ENCODE measurements around the gene TGIF1.
"Not testable (repeated sequence)": the region's sequence is repeated elsewhere in the genome, so short reads cannot be mapped to it uniquely, and the experiment has no call there.

Gene TGIF1

DNA sequence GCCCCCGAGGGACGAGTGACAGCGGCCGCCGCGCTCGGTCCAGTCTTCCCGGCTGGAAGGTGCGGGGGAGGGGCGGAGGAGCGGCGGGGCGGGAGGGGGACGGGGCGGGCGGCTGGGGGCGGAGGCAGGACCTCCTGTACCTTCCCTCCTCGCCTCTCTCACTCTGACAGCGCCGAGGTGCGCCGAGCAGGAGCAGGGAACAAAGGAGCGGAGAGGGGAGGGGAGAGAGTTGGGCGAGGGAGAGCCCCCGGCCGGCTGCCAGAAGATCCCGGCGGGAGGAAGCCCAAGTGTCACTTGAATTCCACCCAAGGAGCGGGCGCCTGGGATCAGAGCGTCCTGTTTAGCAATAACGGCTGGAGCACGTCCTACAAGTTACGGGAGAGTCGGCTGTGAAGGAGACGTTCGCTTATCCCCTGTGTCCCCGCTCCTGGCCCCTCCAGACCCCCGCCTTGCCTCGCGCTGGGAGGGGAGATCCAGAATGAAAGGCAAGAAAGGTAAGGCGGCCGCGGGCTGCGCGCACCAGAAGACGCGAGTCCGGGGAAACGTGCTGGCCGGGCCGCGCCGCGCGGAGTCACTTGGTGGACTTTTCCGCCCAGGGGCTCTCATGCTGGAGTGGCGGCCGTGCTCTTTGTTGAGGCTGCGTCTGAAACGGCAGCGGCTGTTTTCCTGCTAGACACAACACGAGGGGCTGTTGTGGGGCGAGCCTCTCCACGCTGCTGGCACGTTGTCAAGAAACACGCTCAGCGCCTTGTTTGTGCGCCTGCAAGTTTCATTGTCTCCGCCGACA is at the start of gene TGIF1:
Gene TGIF1, plus strand, starts transcription at position 161 of the 787 bp plus-strand sequence. Its CDS starts 318 bp downstream, at position 479.
- H3K27me3 Mint-ChIP-seq = no peaks in the 10 kb centered on the region
- peaks cover 2% of the 10 kb centered on the region for H3K36me3 Mint-ChIP-seq
- no peaks in the 10 kb centered on the region for H3K9me3 Mint-ChIP-seq
- H3K4me3 Mint-ChIP-seq = peak within 1 kb of the TSS; percentile 91
- peak within 1 kb of the TSS; percentile 100 for H3K27ac Mint-ChIP-seq
- peaks cover 53% of the 10 kb centered on the region for H3K4me1 Mint-ChIP-seq

DNA sequence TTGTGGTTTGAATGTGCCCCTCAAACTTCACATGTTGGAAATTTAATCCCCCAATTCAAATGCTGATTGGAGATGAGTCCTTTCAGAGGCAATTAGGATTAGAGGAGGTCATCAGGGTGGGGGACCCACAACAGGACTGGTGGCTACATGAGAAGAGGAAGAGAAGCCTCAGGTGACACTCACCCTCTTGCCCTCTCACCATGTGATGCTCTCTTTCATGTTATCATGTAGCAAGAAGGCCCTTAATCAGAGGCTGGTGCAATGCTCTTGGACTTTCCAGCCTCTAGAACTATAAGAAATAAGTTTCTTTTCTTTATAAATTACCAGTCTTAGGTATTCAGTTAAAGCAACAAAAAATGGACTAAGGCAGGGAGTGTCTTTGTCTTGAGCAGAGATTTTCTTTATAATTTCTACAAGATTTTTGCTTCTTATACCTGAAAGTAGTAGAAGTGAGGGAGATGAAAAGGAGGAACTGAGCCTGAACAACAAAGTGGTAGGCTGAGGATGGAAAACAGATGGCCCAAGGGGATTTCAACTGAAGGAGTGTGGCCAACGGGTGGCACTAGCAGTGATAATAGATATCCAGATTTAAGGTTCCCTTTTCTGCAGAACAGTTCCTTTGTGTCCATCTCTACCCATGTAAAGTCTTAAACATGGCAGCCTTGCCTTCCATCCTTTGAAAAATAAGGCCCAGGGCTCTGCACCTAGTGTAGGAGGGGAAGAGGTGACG is 49.2 kb upstream of the TGIF1 start:
- peaks cover 12% of the 10 kb centered on the region for H3K9me3 Mint-ChIP-seq
- peaks cover 10% of the 10 kb centered on the region for H3K4me1 Mint-ChIP-seq
- no peak overlapping the region for H3K27ac Mint-ChIP-seq
- H3K27me3 Mint-ChIP-seq = no peaks in the 10 kb centered on the region
- no peak overlapping the region for H3K4me3 Mint-ChIP-seq
- no peaks in the 10 kb centered on the region for H3K36me3 Mint-ChIP-seq

DNA sequence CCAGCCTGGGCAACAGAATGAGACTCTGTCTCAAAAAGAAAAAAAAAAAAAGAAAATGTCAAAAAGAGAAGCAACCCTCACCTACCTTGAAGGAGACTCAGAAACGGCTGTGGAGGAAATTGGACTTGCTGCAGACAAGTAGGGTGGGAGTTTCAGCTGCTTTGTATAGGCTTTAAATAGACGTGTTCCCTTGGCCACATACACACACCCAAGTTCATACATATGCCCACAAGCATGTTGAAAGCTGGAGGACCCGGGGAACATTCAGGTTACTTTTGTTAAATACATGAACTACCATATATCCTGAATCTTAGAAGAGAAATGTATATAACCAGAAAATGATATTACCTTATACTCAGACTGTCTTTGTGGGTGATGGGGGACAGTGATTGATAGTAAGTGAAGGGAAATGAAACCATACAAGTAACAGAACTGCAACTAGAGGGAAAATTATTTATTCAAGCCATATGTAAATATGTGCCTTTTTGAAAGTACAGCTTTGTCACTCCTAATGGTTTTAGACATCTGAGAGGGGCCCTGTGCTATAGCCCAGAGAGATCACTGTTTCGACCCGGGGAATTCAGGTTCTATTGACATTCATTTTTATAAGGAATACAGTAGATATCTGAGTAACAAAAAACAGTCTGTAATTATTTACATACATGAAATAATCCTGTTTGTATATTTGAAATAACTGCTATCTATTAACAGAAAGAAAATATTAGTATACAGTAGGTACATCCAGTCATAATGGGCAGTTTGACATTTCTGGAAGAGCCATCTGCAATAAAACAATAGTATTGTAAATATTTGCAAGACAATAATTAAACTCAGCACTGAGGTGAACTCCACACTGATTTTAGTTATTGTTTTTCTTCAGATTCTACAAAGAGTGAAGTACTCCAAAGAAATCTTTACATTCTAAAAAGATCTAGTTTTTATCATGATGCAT is 48.0 kb upstream of the TGIF1 start:
- H3K4me3 Mint-ChIP-seq = no peak overlapping the region
- H3K9me3 Mint-ChIP-seq = peaks cover 12% of the 10 kb centered on the region
- peaks cover 20% of the 10 kb centered on the region for H3K4me1 Mint-ChIP-seq

DNA sequence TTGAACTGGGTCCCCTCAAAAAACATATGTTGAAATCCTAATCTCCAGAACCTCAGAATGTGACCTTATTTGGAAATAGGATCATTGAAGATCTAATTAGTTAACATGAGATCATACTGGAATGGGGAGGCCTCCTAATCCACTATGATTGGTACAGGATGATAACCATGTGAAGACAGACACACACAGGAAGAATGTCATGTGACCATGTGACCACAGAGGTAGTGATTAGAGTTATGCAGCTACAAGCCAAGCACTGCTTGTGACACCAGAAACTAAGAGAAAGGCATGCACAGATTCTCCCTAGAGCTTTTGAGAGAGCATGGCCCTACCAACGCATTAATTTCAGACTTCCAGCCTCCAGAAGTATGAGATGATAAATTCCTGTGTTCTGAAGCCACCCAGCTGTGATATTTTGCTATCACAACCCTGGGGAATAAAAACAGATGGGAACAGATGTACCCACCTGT is 47.0 kb upstream of the TGIF1 start:
- H3K9me3 Mint-ChIP-seq = peaks cover 12% of the 10 kb centered on the region
- no peaks in the 10 kb centered on the region for H3K27me3 Mint-ChIP-seq
- no peak overlapping the region for H3K27ac Mint-ChIP-seq
- H3K36me3 Mint-ChIP-seq = no peaks in the 10 kb centered on the region
- no peak overlapping the region for H3K4me3 Mint-ChIP-seq
- peaks cover 20% of the 10 kb centered on the region for H3K4me1 Mint-ChIP-seq

More for the DNA sequence above, 48.0 kb upstream of the TGIF1 start:
- H3K27me3 Mint-ChIP-seq = no peaks in the 10 kb centered on the region
- no peaks in the 10 kb centered on the region for H3K36me3 Mint-ChIP-seq
- no peak overlapping the region for H3K27ac Mint-ChIP-seq

GRCh38 chr18:3405713-3406112 is 44.3 kb upstream of the TGIF1 start:
- H3K9me3 Mint-ChIP-seq = peaks cover 5% of the 10 kb centered on the region
- H3K36me3 Mint-ChIP-seq = no peaks in the 10 kb centered on the region
- no peak overlapping the region for H3K27ac Mint-ChIP-seq
- H3K4me1 Mint-ChIP-seq = peaks cover 21% of the 10 kb centered on the region
- no peaks in the 10 kb centered on the region for H3K27me3 Mint-ChIP-seq
- H3K4me3 Mint-ChIP-seq = no peak overlapping the region

DNA sequence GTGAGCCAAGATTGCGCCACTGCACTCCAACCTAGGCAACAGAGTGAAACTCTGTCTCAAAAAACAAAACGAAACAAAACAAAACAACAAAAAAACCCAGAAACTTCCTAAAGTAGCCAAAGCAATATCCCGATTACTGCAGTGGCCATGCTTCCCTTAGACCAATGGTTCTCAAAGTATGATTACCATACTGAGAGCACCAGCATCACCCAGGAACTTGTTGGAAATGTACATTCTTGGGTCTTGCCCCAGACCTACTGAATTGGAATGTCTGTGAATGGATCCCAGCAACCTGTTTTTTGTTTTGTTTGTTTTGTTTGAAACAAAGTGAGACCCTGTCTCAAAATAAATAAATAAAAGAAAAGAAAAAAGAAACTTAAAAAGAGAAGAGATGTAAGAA is 41.9 kb upstream of the TGIF1 start:
- no peaks in the 10 kb centered on the region for H3K27me3 Mint-ChIP-seq
- H3K4me1 Mint-ChIP-seq = peaks cover 32% of the 10 kb centered on the region
- H3K27ac Mint-ChIP-seq = no peak overlapping the region
- H3K36me3 Mint-ChIP-seq = no peaks in the 10 kb centered on the region
- H3K4me3 Mint-ChIP-seq = no peak overlapping the region
- H3K9me3 Mint-ChIP-seq = no peaks in the 10 kb centered on the region

DNA sequence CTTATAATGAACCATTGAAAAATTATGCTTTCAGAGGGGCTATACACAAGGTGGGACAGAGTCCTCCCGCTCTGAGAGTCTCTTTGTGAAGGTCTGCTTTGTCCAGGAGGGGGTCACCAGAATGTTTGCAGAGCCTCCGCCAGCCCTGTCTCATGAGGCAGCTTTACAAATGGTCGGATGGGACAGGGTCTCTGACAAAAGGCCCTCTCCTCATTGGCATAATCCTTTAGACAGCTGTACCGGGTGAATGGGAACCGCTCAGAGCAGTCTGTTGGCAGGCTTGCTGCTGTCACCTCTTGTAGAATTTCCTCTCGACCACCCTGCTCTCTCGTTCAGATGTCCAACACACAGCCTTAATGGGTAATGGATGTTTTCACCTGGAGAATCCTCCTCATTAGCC is 40.2 kb upstream of the TGIF1 start:
- Mint-ChIP-seq H3K36me3 (no peaks in the 10 kb centered on the region), H3K27ac (no peak overlapping the region), H3K4me3 (no peak overlapping the region), H3K4me1 (peaks cover 32% of the 10 kb centered on the region), H3K27me3 (no peaks in the 10 kb centered on the region), H3K9me3 (no peaks in the 10 kb centered on the region)

- Mint-ChIP-seq H3K27ac (no peak overlapping the region), H3K36me3 (no peaks in the 10 kb centered on the region), H3K4me1 (peaks cover 31% of the 10 kb centered on the region), H3K9me3 (no peaks in the 10 kb centered on the region), H3K27me3 (no peaks in the 10 kb centered on the region), H3K4me3 (no peak overlapping the region)
Measured at GRCh38 chr18:3410273-3410672, 39.7 kb upstream of the TGIF1 start.

GRCh38 chr18:3410876-3411275 is 39.1 kb upstream of the TGIF1 start:
- not testable (repeated sequence) for H3K36me3 Mint-ChIP-seq, H3K9me3 Mint-ChIP-seq, H3K27me3 Mint-ChIP-seq, H3K4me3 Mint-ChIP-seq, H3K27ac Mint-ChIP-seq
- H3K4me1 Mint-ChIP-seq = peaks cover 25% of the 10 kb centered on the region

- no peaks in the 10 kb centered on the region for H3K36me3 Mint-ChIP-seq
- H3K27ac Mint-ChIP-seq = peak overlapping the region; percentile 9
- no peaks in the 10 kb centered on the region for H3K27me3 Mint-ChIP-seq
- H3K9me3 Mint-ChIP-seq = no peaks in the 10 kb centered on the region
- H3K4me1 Mint-ChIP-seq = peaks cover 21% of the 10 kb centered on the region
- no peak overlapping the region for H3K4me3 Mint-ChIP-seq
Measured at GRCh38 chr18:3411327-3411726, 38.6 kb upstream of the TGIF1 start.

DNA sequence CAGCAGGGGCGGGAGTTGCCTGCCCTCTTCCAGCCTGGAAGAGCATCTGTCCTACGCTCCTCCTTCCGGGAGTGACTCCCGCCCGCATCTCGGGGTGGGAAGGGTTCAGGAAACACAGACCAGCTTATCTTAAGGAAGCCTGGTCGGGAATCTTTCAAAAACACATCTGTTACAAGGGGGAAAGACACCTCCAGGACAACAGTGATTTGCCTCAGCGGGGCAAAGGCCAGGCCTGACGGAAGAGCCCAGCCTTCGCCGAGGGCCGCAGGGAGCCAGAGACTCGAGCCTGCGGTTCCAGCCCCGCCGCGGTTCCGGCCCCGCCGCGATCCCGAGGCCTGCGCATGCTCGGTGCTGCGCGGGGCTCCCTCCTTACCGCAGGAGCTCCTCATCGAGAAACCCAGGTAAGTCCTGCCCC is 38.1 kb upstream of the TGIF1 start:
- peak overlapping the region; percentile 58 for H3K4me3 Mint-ChIP-seq

GRCh38 chr18:3412528-3412927 is 37.4 kb upstream of the TGIF1 start:
- Mint-ChIP-seq H3K4me3 (peak overlapping the region; percentile 26), H3K4me1 (peaks cover 17% of the 10 kb centered on the region)
- not testable (repeated sequence) for H3K27ac Mint-ChIP-seq, H3K9me3 Mint-ChIP-seq, H3K36me3 Mint-ChIP-seq, H3K27me3 Mint-ChIP-seq

More for the DNA sequence above, 38.1 kb upstream of the TGIF1 start:
- Mint-ChIP-seq H3K36me3 (no peaks in the 10 kb centered on the region), H3K4me1 (peaks cover 17% of the 10 kb centered on the region), H3K27me3 (no peaks in the 10 kb centered on the region), H3K27ac (no peak overlapping the region), H3K9me3 (no peaks in the 10 kb centered on the region)

DNA sequence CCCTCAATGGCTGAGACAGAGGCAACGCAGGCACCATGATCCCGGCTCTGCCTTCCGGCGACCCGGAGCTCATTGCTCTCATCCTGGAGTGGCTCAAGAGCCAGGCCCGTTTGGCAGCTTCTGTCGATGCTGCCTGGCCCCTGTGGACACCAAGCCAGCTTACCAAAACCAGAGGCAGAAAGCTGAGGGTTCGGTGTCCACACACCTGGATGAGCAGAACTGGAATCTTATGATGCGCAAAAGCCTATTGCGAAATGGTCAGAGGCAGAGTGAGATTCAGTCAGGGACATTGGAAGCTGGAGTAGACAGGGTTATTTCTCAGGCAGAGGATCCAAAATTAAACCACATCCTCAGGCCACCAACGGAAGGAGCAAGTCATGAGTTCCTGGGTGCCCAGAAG is 34.9 kb upstream of the TGIF1 start:
- Mint-ChIP-seq H3K36me3 (no peaks in the 10 kb centered on the region), H3K27me3 (no peaks in the 10 kb centered on the region), H3K27ac (no peak overlapping the region), H3K4me1 (peaks cover 17% of the 10 kb centered on the region), H3K4me3 (no peak overlapping the region), H3K9me3 (no peaks in the 10 kb centered on the region)

- Mint-ChIP-seq H3K9me3 (no peaks in the 10 kb centered on the region), H3K4me1 (no peaks in the 10 kb centered on the region), H3K4me3 (no peak overlapping the region), H3K36me3 (no peaks in the 10 kb centered on the region), H3K27me3 (no peaks in the 10 kb centered on the region), H3K27ac (no peak overlapping the region)
Measured at GRCh38 chr18:3418083-3418482, 31.9 kb upstream of the TGIF1 start.

DNA sequence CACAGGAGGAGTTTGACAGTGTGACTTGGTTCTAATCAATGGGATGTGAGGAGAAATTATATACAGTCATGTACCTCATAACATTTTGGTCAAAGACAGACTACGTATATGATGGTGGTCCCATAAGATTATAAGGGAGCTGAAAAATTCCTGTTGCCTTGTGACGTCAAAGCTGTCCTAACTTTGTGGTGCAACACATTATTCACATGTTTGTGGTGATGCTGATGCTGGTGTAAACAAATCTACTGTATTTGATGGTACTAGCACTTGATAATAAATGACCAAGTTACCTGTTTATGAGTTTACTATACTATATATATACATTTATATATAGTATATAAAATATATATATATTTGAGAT is 29.1 kb upstream of the TGIF1 start:
- Mint-ChIP-seq H3K4me3 (no peak overlapping the region), H3K4me1 (no peaks in the 10 kb centered on the region), H3K27ac (no peak overlapping the region), H3K9me3 (no peaks in the 10 kb centered on the region), H3K27me3 (no peaks in the 10 kb centered on the region), H3K36me3 (no peaks in the 10 kb centered on the region)

Measured in activated naive CD4-positive, alpha-beta T cell treated with anti-CD3 and anti-CD28 coated beads, Interleukin-2, amount 50 U/mL, for 24 hours (primary cell).